ENCODE results near the gene KCNMB4.

The KCNMB4 gene

GRCh38 chr12:70443062-70443673, 77.1 kb downstream of the KCNMB4 start:
- DNase-seq (ENCODE audit: low read depth), result no peak

- no peak for DNase-seq (ENCODE audit: low read depth)
Measured at GRCh38 chr12:70444903-70445302, 78.8 kb downstream of the KCNMB4 start.

- DNase-seq (ENCODE audit: low read depth), result no peak
Measured at GRCh38 chr12:70448371-70448770, 82.3 kb downstream of the KCNMB4 start.

GRCh38 chr12:70449074-70449752, 83.1 kb downstream of the KCNMB4 start:
- no peak for DNase-seq (ENCODE audit: low read depth)

GRCh38 chr12:70449753-70450341, 83.8 kb downstream of the KCNMB4 start:
- no peak for DNase-seq (ENCODE audit: low read depth)

- no peak for DNase-seq (ENCODE audit: low read depth)
Measured at GRCh38 chr12:70451528-70451927, 85.4 kb downstream of the KCNMB4 start.

DNA sequence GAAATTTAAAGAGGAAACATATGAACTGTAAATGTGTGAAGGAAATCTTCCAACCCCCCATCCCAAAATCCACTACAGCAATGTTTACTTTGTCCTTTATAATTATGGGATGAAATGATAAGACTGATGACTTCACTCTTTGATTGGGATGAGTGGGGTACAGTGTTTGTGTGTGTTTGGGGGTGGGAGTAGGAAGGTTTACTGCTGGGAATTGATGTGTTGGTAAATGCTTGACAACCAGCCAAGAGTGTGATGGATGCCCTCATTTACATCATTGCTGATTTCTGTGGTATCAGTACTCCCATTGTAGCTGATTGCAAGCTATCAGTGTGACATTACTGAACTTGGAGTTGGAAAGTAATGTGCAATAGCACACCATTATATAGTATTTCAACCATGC, 90.9 kb downstream of the KCNMB4 start:
- no peak for DNase-seq (ENCODE audit: low read depth)

- no peak for DNase-seq (ENCODE audit: low read depth)
Measured at GRCh38 chr12:70459786-70460185, 93.7 kb downstream of the KCNMB4 start.

DNA sequence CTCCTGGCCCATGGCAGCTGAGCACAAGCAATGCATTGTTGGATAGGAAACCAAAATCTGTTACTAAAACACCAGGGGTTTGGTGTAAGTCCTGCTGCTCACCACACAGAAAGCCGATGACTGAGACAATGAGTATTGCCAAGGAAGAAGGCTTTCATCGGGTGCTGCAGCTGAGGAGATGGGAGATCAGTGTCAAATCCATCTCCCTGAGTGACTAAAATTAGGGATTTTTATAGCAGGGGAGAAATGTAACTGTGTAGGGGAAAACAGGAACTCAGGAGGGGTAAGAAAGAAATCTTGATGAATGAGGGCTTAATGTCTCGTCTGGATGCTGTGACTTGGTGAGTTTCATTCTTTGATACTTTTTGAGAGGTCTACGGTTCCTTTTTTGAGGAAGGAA, 97.9 kb downstream of the KCNMB4 start:
- no peak for DNase-seq (ENCODE audit: low read depth)

- no peak for DNase-seq (ENCODE audit: low read depth)
Measured at GRCh38 chr12:70466753-70467152, 100.7 kb downstream of the KCNMB4 start.

DNA sequence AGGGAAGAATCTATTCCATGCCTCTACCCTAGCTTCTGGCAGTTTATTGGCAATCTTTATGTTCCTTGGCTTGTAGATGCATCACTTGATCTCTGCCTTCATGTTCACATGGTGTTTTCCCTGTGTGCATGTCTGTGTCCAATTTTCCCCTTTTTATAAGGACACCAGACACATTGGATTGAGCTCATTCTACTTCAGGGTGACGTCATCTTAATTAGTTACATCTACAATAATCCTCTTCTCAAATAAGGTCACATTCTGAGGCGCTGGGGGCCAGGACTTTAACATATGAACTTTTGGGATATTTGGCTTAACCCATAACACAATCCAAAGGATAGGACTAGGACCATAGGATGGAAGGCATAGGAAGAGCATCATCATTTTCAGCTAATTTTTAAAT, 101.4 kb downstream of the KCNMB4 start:
- no peak for DNase-seq (ENCODE audit: low read depth)

DNA sequence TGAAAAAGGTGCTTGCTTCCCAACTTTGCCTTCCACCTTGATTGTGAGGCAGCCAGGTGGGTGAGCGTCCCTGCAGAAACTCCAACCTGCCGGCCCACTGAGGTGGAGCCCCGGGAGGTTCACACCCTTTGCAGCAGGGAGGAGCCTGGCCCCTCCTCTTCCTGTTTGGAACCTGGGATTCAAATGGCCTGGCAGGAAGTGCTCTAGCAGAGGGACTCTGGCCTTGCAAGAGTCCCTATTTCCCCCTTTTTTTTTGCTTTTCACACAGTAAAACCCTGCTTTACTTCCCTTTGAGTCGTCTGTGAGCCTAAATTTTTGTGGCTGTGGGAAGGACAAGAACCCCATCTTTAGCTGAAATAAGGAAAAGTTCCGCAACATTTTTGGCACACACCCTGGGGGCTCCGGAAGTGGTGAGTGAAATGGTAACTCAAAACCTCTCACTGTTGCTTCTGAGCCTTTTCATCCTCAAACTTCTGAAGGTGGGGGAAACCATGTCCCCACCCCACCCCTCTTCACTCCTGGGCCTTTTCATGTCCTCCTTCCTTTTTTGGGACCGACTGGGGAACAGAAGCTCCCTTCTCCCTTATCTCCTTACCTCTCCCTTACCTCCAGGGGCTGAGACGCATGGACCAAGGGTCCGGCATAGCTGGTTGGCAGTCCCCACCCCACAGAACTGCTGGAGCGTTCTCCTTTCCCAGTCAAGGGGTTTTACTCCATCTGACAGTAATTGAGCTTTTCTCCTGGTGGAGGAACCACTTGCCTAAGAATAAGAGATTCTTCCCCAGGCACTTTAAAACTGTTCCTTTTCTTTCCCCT, 102.0 kb downstream of the KCNMB4 start:
- DNase-seq (ENCODE audit: low read depth), result no peak

DNA sequence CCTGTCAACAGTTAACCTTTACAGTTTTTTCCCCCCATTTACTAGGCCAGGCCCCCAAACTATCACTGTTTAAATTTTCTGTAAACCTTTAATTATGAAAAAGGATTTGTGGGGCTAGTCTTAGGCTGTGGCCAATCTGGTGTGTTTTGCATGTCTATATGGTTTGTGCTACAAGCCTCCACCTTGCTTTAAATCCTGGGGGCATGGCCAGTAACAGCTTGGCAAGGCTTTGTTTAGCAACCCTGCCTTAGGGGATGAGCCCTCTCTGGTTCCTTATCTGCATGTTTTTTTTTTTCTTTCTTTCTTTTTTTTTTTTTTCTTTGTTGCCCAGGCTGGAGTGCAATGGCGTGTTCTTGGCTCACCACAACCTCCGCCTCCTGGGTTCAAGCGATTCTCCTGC, 102.7 kb downstream of the KCNMB4 start:
- DNase-seq (ENCODE audit: low read depth), result no peak

GRCh38 chr12:70469221-70469820, 103.2 kb downstream of the KCNMB4 start:
- no peak for DNase-seq (ENCODE audit: low read depth)

DNA sequence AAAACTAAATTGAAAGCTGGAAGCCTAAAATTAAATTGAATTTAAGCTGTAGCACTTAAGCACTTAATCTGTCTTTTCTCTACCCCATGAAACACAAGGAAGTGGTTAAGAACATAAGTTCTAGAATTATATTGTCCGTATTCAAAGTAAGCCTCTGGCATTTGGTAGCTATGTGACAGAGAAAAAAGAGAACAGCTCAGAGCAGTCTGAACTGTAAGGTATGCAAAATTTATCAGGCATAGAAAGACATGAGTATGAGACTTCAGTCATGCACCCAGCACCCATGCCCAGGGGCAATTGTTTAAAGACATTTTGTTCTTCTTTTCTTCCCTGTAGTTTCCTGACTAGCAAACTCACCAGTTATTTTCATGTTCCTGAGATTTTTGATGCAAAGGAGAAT, 116.7 kb downstream of the KCNMB4 start:
- no peak for DNase-seq (ENCODE audit: low read depth)
